ENCODE measurements around the gene TGFBR2.

Gene TGFBR2

DNA sequence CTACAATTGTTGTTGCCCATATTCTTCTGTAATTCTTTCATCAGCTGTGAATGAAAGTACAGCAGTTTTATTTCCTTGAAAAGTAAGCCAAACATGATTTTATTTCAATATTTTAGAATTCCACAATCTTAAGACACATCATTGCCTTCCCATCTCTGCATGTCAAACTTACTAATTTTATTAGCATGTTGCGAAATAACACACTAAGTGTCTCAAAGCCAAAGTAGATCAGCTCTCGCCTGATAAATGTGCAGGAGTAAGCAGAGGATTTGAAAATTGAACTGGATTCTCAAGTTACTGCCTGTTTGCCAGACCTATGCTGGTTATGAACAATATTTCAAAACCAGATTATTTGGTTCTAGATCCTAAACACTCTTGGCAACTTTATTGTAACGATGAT is 25.7 kb downstream of the TGFBR2 start:
- no peaks in the 10 kb centered on the region for H3K9me3 ChIP-seq (ENCODE audit: control insufficient read depth, low read length)
- H3K4me3 ChIP-seq (ENCODE audit: low read length), result no peak overlapping the region
- peaks cover 67% of the 10 kb centered on the region for H3K4me1 ChIP-seq (ENCODE audit: control insufficient read depth, insufficient read depth, low read length)
- H3K36me3 ChIP-seq (ENCODE audit: control insufficient read depth, insufficient read depth, low read length, severe bottlenecking), result peaks cover 44% of the 10 kb centered on the region
- peak overlapping the region; percentile 24 for H3K9ac ChIP-seq (ENCODE audit: low read length)
- peak; percentile 59 for DNase-seq (ENCODE audit: low read depth)
- no peaks in the 10 kb centered on the region for H3K27me3 ChIP-seq (replicated peaks; ENCODE audit: control insufficient read depth, insufficient read depth, low read length)

DNA sequence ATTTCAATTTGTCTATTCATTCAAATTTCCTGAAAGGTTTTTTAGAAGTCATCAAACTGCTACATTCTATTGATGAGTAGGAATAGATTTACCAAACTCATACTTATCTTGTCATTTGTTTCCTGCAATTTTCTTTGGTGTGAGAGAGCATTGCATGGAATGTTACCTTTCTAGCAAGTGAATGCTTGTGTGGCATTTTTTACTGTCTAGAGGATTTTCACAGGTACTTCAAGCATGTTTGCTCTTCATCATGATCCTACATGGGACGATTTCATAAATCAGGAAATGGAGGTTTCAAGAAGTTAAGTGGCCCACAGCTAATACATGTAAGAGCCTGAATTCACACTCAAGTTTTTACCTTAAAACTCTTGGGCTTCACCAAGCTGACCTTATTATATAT is 26.1 kb downstream of the TGFBR2 start:
- peaks cover 63% of the 10 kb centered on the region for H3K4me1 ChIP-seq (ENCODE audit: control insufficient read depth, insufficient read depth, low read length)
- H3K4me3 ChIP-seq (ENCODE audit: low read length), result no peak overlapping the region
- H3K27me3 ChIP-seq (replicated peaks; ENCODE audit: control insufficient read depth, insufficient read depth, low read length), result no peaks in the 10 kb centered on the region
- peak overlapping the region; percentile 20 for H3K9ac ChIP-seq (ENCODE audit: low read length)
- no peaks in the 10 kb centered on the region for H3K9me3 ChIP-seq (ENCODE audit: control insufficient read depth, low read length)
- no peak for DNase-seq (ENCODE audit: low read depth)
- peaks cover 44% of the 10 kb centered on the region for H3K36me3 ChIP-seq (ENCODE audit: control insufficient read depth, insufficient read depth, low read length, severe bottlenecking)

DNA sequence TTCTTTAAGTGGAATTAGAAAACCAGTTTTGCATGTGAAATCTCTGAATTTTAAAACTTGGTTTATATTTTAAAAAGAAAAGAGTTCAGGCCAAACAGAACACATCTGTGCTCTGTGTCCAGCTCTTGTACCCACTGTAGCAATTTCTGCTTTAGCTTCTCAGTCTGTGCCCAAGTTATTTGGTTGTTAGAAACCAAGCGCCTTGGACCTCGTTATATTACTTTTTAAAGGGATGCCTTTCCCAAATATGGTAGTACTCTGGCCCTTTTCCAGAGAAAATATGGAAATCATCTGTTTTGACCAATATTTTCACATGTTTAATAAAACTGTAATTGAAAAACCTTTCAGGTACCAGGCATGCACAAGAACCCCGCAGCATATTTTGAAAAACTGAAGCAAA is 27.3 kb downstream of the TGFBR2 start:
- no peak overlapping the region for H3K9ac ChIP-seq (ENCODE audit: low read length)
- peaks cover 52% of the 10 kb centered on the region for H3K36me3 ChIP-seq (ENCODE audit: control insufficient read depth, insufficient read depth, low read length, severe bottlenecking)
- DNase-seq (ENCODE audit: low read depth), result no peak
- no peaks in the 10 kb centered on the region for H3K27me3 ChIP-seq (replicated peaks; ENCODE audit: control insufficient read depth, insufficient read depth, low read length)
- H3K4me3 ChIP-seq (ENCODE audit: low read length), result no peak overlapping the region
- H3K9me3 ChIP-seq (ENCODE audit: control insufficient read depth, low read length), result no peaks in the 10 kb centered on the region
- H3K4me1 ChIP-seq (ENCODE audit: control insufficient read depth, insufficient read depth, low read length), result peaks cover 60% of the 10 kb centered on the region

DNA sequence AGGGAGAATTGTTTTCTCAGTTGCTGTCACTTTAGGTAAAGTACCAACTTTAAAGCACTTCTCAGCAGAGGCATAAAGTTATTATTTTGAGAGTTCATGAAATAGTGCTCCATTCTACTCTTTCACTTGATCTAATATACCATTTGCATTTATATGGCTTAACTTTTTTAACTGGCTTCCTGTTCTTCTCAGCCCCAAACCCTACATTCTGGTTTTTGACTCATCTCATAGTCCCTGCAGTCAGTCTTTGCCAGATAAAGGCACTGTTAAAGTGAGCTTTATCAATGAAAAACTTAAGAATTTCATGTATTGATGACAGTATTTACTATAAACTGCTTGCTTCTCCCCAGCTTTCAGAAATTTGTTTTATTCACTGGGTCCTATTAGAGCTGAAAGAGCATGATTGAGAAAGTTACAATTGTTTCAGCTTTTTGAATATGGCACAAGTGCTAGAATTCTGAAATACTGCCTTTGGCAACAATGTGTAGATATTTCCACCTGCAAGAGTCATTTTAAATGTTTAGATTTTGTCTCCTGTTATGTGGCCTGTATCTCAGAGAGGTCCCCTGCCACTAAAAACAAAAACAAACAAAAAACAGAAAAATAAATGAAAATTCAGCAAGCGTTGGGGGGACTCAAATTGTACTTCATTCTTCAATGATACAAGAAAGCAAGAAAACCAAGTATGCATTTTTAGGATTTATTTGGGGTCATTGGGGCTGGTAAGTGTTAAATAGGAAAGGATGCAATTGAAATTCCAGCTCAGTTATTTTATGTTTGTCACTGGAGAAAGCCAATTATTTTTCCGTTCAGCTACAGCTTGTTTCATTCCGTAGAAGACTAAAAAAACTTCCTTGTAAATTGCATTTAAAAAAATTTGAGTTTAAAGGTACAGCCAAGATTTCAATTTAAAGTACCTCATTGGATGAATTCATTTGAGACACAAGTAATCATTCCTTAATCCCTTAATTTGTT is 28.6 kb downstream of the TGFBR2 start:
- H3K36me3 ChIP-seq (ENCODE audit: control insufficient read depth, insufficient read depth, low read length, severe bottlenecking), result peaks cover 44% of the 10 kb centered on the region
- no peak for DNase-seq (ENCODE audit: low read depth)
- no peaks in the 10 kb centered on the region for H3K9me3 ChIP-seq (ENCODE audit: control insufficient read depth, low read length)

DNA sequence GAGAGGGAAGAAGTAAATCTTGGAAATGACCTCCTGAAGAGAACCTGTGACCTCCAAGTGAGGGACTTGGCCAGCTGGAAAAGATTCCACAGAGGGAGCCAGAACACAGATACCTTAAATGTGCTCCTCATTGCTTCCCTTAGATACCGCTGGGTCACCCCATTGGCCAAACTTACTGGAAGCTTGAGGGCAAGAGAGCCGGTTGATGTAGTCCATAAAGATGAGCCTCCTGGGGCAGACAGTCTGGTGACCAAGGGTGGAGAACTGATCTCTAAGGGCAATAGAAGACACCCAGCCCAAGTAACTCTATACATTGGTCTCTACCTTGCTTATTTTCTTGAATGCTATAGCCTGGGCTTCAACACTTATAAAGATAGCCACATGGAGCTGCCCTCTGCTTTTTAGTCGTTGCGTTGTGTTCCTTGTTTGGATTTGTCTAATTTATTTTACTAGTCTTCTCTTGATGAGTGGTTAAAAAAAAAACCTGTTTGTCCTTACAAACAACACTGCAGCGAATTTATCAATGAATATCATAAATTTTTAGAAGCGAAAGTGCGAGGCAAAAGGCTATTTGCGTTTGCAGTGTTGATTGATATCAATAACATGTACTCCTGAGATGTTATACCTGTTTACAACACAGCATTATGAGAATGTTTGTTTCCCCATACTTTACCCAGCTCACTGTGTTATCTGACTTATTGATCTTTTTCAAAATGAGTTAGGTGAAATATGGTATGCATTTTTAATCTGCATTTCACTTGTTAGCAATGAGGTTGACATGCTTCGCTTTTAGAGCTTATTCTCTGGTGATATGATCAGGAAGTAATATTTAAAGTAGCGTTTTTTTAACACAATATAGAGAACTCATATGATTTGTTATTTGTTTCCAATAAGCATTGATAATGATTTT is 31.2 kb downstream of the TGFBR2 start:
- Histone ChIP-seq H3K4me3 (ENCODE audit: low read length) (no peak overlapping the region), H3K4me1 (ENCODE audit: control insufficient read depth, insufficient read depth, low read length) (peaks cover 42% of the 10 kb centered on the region), H3K9me3 (ENCODE audit: control insufficient read depth, low read length) (no peaks in the 10 kb centered on the region), H3K27me3 (replicated peaks; ENCODE audit: control insufficient read depth, insufficient read depth, low read length) (no peaks in the 10 kb centered on the region), H3K36me3 (ENCODE audit: control insufficient read depth, insufficient read depth, low read length, severe bottlenecking) (peaks cover 34% of the 10 kb centered on the region), H3K9ac (ENCODE audit: low read length) (no peak overlapping the region)
- DNase-seq (ENCODE audit: low read depth), result no peak

More for the DNA sequence above, 28.6 kb downstream of the TGFBR2 start:
- Histone ChIP-seq H3K9ac (ENCODE audit: low read length) (peak overlapping the region; percentile 17), H3K4me3 (ENCODE audit: low read length) (peak overlapping the region; percentile 13), H3K4me1 (ENCODE audit: control insufficient read depth, insufficient read depth, low read length) (peaks cover 53% of the 10 kb centered on the region), H3K27me3 (replicated peaks; ENCODE audit: control insufficient read depth, insufficient read depth, low read length) (no peaks in the 10 kb centered on the region)

DNA sequence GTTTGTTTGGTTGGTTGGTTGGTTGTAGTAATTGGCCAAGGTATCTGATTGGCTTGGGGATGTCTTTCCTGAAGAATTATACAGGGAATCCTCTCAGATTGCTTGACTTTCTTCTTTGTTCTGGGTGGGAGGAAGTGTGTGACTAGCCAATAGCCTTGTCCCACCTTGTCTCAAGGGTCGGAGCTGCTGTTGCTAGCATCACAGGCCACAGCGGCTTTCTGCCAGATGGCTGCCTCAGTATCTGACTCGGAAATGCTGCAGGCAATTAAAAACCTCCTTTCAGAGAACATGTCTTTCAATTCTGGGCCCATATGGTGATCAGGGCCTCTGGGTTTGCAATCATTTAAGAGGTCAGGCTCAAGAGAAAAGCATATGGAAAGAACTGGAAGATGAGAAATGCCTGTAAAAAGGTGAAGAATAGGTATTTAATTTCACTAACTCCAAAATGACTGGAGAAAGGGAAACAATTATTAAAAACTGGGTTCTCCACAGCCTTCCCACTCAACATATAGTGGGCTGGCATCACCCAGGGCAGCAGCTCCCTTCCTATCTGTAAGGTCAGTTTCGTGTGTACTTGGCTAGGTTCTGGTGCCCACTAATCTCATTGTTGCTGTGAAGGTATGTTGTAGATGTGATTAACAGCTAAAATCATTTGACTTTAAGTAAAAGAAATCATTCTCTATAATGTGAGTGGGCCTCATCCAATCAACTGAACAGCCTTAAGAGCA is 32.4 kb downstream of the TGFBR2 start:
- H3K9ac ChIP-seq (ENCODE audit: low read length), result no peak overlapping the region
- H3K4me1 ChIP-seq (ENCODE audit: control insufficient read depth, insufficient read depth, low read length), result peaks cover 52% of the 10 kb centered on the region
- peaks cover 36% of the 10 kb centered on the region for H3K36me3 ChIP-seq (ENCODE audit: control insufficient read depth, insufficient read depth, low read length, severe bottlenecking)
- no peaks in the 10 kb centered on the region for H3K9me3 ChIP-seq (ENCODE audit: control insufficient read depth, low read length)
- no peaks in the 10 kb centered on the region for H3K27me3 ChIP-seq (replicated peaks; ENCODE audit: control insufficient read depth, insufficient read depth, low read length)
- DNase-seq (ENCODE audit: low read depth), result no peak
- H3K4me3 ChIP-seq (ENCODE audit: low read length), result no peak overlapping the region

DNA sequence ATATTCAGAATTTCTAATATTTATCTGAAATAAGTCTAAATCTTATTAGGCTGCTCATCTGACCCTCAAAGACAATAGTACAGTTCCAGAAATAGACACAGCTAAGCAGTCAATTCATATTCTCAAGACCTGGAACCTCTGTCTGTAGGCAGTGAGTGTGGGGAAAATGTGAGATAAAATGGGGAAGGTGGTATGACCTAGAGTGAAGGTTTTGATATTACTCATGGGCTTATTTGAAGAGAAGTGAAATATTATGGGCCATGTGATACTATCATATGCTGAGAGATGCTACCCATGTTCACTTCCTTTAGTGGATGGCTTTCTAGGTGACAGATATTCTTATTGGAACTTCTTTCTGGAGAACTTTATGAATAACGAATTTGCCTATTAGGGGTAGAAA is 33.5 kb downstream of the TGFBR2 start:
- no peak for DNase-seq (ENCODE audit: low read depth)

DNA sequence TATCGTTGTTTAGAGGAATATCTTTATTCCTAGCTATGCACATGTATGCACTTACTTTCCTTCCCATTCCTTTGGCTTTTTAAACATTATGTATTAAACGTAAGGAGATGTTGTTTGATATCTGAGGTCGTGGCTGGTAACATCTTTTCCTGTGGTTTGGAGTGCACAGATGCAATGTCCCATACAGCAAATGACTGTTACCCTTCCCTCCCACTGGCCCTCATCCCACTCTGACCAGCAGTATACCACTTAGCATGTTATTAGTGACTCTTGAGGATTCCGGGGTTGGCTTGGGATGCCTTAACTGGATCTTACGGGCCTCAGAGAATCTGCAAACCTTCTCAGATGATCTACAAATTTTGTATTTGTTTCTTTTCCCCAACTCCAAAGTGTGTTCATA is 34.5 kb downstream of the TGFBR2 start:
- Histone ChIP-seq H3K27me3 (replicated peaks; ENCODE audit: control insufficient read depth, insufficient read depth, low read length) (no peaks in the 10 kb centered on the region), H3K9me3 (ENCODE audit: control insufficient read depth, low read length) (no peaks in the 10 kb centered on the region)
- DNase-seq (ENCODE audit: low read depth), result no peak

More for the DNA sequence above, 33.5 kb downstream of the TGFBR2 start:
- peaks cover 35% of the 10 kb centered on the region for H3K36me3 ChIP-seq (ENCODE audit: control insufficient read depth, insufficient read depth, low read length, severe bottlenecking)
- no peaks in the 10 kb centered on the region for H3K27me3 ChIP-seq (replicated peaks; ENCODE audit: control insufficient read depth, insufficient read depth, low read length)
- no peak overlapping the region for H3K4me3 ChIP-seq (ENCODE audit: low read length)
- no peak overlapping the region for H3K9ac ChIP-seq (ENCODE audit: low read length)
- H3K9me3 ChIP-seq (ENCODE audit: control insufficient read depth, low read length), result no peaks in the 10 kb centered on the region
- H3K4me1 ChIP-seq (ENCODE audit: control insufficient read depth, insufficient read depth, low read length), result peaks cover 58% of the 10 kb centered on the region

DNA sequence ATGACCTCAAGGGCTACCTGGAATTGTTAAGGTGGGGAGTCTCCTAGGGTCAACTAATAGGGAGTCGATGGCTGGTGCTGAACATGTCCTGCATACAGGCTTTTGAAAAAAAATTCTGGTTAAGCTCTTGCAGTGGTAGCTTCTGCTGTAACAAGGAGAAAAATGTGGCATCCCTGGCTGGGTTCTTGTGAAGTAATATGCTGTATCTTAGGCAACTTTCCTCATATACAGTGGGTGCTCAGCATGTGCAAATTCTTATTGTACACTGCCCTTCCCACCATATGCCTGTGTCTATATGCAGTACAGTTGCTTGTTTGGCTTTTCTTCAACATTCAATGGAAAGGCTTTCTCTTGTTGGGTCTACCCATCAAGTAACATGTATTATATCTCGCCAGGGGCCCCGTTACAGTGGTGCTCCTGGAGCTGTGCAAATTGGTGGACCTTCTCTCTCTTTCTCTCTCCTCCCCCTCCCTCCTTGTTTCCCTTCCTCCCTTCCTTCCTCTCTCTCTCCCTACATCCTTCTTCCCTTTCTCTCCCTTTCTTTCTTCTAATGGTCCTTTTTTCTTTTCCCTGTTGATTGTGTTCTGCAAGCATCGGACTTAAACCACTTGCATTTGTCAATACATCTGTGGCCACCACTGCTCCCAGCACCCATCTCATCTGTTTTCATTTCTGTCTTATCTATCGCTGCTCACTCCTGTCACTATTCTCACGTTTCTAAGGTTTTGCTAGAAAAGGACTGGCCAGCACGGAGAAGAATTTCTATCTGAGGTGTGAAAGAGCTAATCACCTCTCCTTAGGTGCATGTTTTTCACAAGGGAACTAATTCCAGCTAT is 35.2 kb downstream of the TGFBR2 start:
- Histone ChIP-seq H3K36me3 (ENCODE audit: control insufficient read depth, insufficient read depth, low read length, severe bottlenecking) (peaks cover 43% of the 10 kb centered on the region), H3K27me3 (replicated peaks; ENCODE audit: control insufficient read depth, insufficient read depth, low read length) (no peaks in the 10 kb centered on the region), H3K4me1 (ENCODE audit: control insufficient read depth, insufficient read depth, low read length) (peaks cover 57% of the 10 kb centered on the region), H3K9me3 (ENCODE audit: control insufficient read depth, low read length) (no peaks in the 10 kb centered on the region), H3K4me3 (ENCODE audit: low read length) (no peak overlapping the region), H3K9ac (ENCODE audit: low read length) (no peak overlapping the region)
- no peak for DNase-seq (ENCODE audit: low read depth)

More for the DNA sequence above, 34.5 kb downstream of the TGFBR2 start:
- H3K36me3 ChIP-seq (ENCODE audit: control insufficient read depth, insufficient read depth, low read length, severe bottlenecking), result peaks cover 40% of the 10 kb centered on the region
- H3K4me3 ChIP-seq (ENCODE audit: low read length), result no peak overlapping the region
- H3K4me1 ChIP-seq (ENCODE audit: control insufficient read depth, insufficient read depth, low read length), result peaks cover 54% of the 10 kb centered on the region
- H3K9ac ChIP-seq (ENCODE audit: low read length), result no peak overlapping the region

DNA sequence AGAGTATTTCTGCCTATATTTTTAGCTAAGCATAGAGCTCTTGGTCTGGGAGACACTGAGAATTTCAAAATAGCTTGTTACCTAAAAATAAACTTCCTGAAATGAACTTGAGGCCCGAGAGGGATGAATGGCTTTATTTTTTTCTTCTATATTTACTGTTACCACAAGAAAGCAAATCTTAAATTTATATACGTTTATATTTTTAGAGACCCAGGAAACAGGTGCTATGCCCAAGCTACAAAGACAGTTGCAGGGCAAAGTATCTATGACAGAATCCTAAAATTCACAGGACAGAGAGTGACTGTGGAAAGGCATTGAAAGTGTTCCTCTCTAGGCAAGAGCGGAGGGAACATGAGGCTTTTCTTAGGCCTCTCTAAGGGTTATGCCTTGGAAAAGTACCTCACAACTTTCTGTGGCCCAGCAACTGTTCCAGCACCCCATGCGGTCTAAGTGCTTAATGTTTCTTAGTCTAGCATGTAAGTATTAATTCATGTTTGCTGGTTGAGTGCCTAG is 36.5 kb downstream of the TGFBR2 start:
- DNase-seq (ENCODE audit: low read depth), result no peak
- Histone ChIP-seq H3K4me1 (ENCODE audit: control insufficient read depth, insufficient read depth, low read length) (peaks cover 63% of the 10 kb centered on the region), H3K36me3 (ENCODE audit: control insufficient read depth, insufficient read depth, low read length, severe bottlenecking) (peaks cover 43% of the 10 kb centered on the region), H3K4me3 (ENCODE audit: low read length) (peak overlapping the region; percentile 14), H3K9me3 (ENCODE audit: control insufficient read depth, low read length) (no peaks in the 10 kb centered on the region), H3K9ac (ENCODE audit: low read length) (peak overlapping the region; percentile 18), H3K27me3 (replicated peaks; ENCODE audit: control insufficient read depth, insufficient read depth, low read length) (no peaks in the 10 kb centered on the region)

Data from adipocyte (in vitro differentiated cells).